Activated T-cell treated with anti-CD3 and anti-CD28 coated beads for 24 hours (primary cell): ENCODE data around the gene BUD31.
A peak's percentile ranks its signal among the peaks of the same experiment; 100 is the strongest.
"Not testable (repeated sequence)": the region's sequence is repeated elsewhere in the genome, so short reads cannot be mapped to it uniquely, and the experiment has no call there.

Experiments used
- DNase-seq: peaks from one replicate; pipeline ENCODE4 v3.0.0-alpha.2; 2020; ENCODE audit warnings: low read depth

The BUD31 gene

GRCh38 chr7:99399597-99399996, 9.2 kb upstream of the BUD31 start:
- DNase-seq: no peak

GRCh38 chr7:99402854-99403253, 5.9 kb upstream of the BUD31 start:
- DNase-seq: no peak

GRCh38 chr7:99403764-99404163, 5.0 kb upstream of the BUD31 start:
- DNase-seq: no peak

GRCh38 chr7:99404235-99404976, 4.4 kb upstream of the BUD31 start:
- DNase-seq: no peak

GRCh38 chr7:99404977-99405320, 3.8 kb upstream of the BUD31 start:
- no peak for DNase-seq

- no peak for DNase-seq
Observed at GRCh38 chr7:99406557-99406956, 2.2 kb upstream of the BUD31 start.

- peak; percentile 29 for DNase-seq
Observed at GRCh38 chr7:99407872-99408378, 844 bp upstream of the BUD31 start.

GRCh38 chr7:99409192-99409572, 413 bp downstream of the BUD31 start:
- DNase-seq: no peak

- no peak for DNase-seq
Observed at GRCh38 chr7:99409806-99410205, 1.0 kb downstream of the BUD31 start.

GRCh38 chr7:99410635-99411034, 1.9 kb downstream of the BUD31 start:
- DNase-seq: no peak

- not testable (repeated sequence) for DNase-seq
Observed at GRCh38 chr7:99415513-99416127, 6.9 kb downstream of the BUD31 start.

- DNase-seq: no peak
Observed at GRCh38 chr7:99418260-99418659, 9.5 kb downstream of the BUD31 start.

GRCh38 chr7:99419323-99420021, 10.7 kb downstream of the BUD31 start:
- no peak for DNase-seq

GRCh38 chr7:99420213-99420612, 11.4 kb downstream of the BUD31 start:
- no peak for DNase-seq

- DNase-seq: no peak
Observed at GRCh38 chr7:99420986-99421385, 12.2 kb downstream of the BUD31 start.

- DNase-seq: no peak
Observed at GRCh38 chr7:99422186-99422585, 13.4 kb downstream of the BUD31 start.

GRCh38 chr7:99422625-99423024, 13.9 kb downstream of the BUD31 start:
- DNase-seq: no peak

GRCh38 chr7:99424932-99425730, 16.4 kb downstream of the BUD31 start:
- DNase-seq: no peak

GRCh38 chr7:99428972-99429566, 20.3 kb downstream of the BUD31 start:
- no peak for DNase-seq

- DNase-seq: no peak
Observed at GRCh38 chr7:99429756-99430155, 21.0 kb downstream of the BUD31 start.

GRCh38 chr7:99431756-99432540, 23.2 kb downstream of the BUD31 start:
- DNase-seq: not testable (repeated sequence)
